ENCODE measurements around the gene TUBB2B.

TUBB2B gene

GRCh38 chr6:3230256-3230882, 2.9 kb upstream of the TUBB2B start (continued):
- TF ChIP-seq CREB5 (CRISPR knock-in tag; IDR thresholded peaks at IDR 0.05; ENCODE audit: low read depth): no peak

GRCh38 chr6:3229566-3230178, 2.2 kb upstream of the TUBB2B start:
- ATAC-seq: peak; percentile 4
- TF ChIP-seq ESRRG (CRISPR knock-in tag; IDR thresholded peaks at IDR 0.05): no peak
- no peak for TF ChIP-seq ZC3H10 (CRISPR knock-in tag; IDR thresholded peaks at IDR 0.05)
- TF ChIP-seq PATZ1 (CRISPR knock-in tag; IDR thresholded peaks at IDR 0.05; ENCODE audit: borderline replicate concordance): peak; percentile 23; the same call in 1 of the 2 replicates
- TF ChIP-seq ZNF8 (CRISPR knock-in tag; IDR thresholded peaks at IDR 0.05): no peak
- TF ChIP-seq ZFP30 (CRISPR knock-in tag; IDR thresholded peaks at IDR 0.05): no peak
- TF ChIP-seq CREB5 (CRISPR knock-in tag; IDR thresholded peaks at IDR 0.05; ENCODE audit: low read depth): no peak
- no peak for TF ChIP-seq SNAI2 (CRISPR knock-in tag; IDR thresholded peaks at IDR 0.05)
- TF ChIP-seq POU6F1 (CRISPR knock-in tag; IDR thresholded peaks at IDR 0.05; ENCODE audit: borderline replicate concordance, low read depth): no peak
- TF ChIP-seq ISL1 (CRISPR knock-in tag; IDR thresholded peaks at IDR 0.05): no peak

GRCh38 chr6:3228771-3229565, 1.5 kb upstream of the TUBB2B start:
- TF ChIP-seq POU6F1 (CRISPR knock-in tag; IDR thresholded peaks at IDR 0.05; ENCODE audit: borderline replicate concordance, low read depth) (no peak), OSR1 (CRISPR knock-in tag; IDR thresholded peaks at IDR 0.05) (no peak), TCF4 (CRISPR knock-in tag; IDR thresholded peaks at IDR 0.05; ENCODE audit: borderline replicate concordance) (no peak), ZFP30 (CRISPR knock-in tag; IDR thresholded peaks at IDR 0.05) (no peak), CSDC2 (CRISPR knock-in tag; IDR thresholded peaks at IDR 0.05) (no peak), GLIS3 (CRISPR knock-in tag; IDR thresholded peaks at IDR 0.05) (no peak), ESRRG (CRISPR knock-in tag; IDR thresholded peaks at IDR 0.05) (no peak), PATZ1 (CRISPR knock-in tag; IDR thresholded peaks at IDR 0.05; ENCODE audit: borderline replicate concordance) (no peak)
- no peak for ATAC-seq

- ATAC-seq: peak; percentile 3; the same call in 1 of the 3 replicates
- TF ChIP-seq CREB5 (CRISPR knock-in tag; IDR thresholded peaks at IDR 0.05; ENCODE audit: low read depth) (no peak), CSRNP3 (CRISPR knock-in tag; IDR thresholded peaks at IDR 0.05) (no peak), ZNF70 (CRISPR knock-in tag; IDR thresholded peaks at IDR 0.05) (no peak), SNAI2 (CRISPR knock-in tag; IDR thresholded peaks at IDR 0.05) (no peak), TOX (CRISPR knock-in tag; IDR thresholded peaks at IDR 0.05; ENCODE audit: borderline replicate concordance) (no peak), PPARA (CRISPR knock-in tag; IDR thresholded peaks at IDR 0.05; ENCODE audit: borderline replicate concordance) (no peak), GLIS3 (CRISPR knock-in tag; IDR thresholded peaks at IDR 0.05) (no peak), POU6F1 (CRISPR knock-in tag; IDR thresholded peaks at IDR 0.05; ENCODE audit: borderline replicate concordance, low read depth) (no peak)
Observed at GRCh38 chr6:3228046-3228671, 706 bp upstream of the TUBB2B start.
